H1 (cell line): ENCODE measurements around the gene SPEN. TPM values are rescaled to one million over a fixed set of nuclear protein-coding genes. Genes with fewer than 3 reads are reported as not detected.

Experiments used
- CTCF ChIA-PET: fragments of 300-600 bp; sonication (Branson Sonifier 250); formaldehyde crosslinking; loops from one replicate; lab custom pipeline; 2021; ENCODE audit not compliant: partially characterized antibody; lab: Charles Lee
- POLR2A ChIA-PET: fragments of 300-600 bp; sonication (Branson Sonifier 250); formaldehyde crosslinking; loops from one replicate; lab custom pipeline; 2021; ENCODE audit warnings: inconsistent platforms; ENCODE audit not compliant: partially characterized antibody; lab: Charles Lee
- DNase-seq, 2 experiments: peaks; one replicate each; pipeline versions ENCODE4 v3.0.0 to v3.0.0-alpha.2; 2010 to 2022; ENCODE audit warnings: low spot score in 2 of 2, low read depth in 1 of 2, mixed read lengths in 1 of 2
- FAIRE-seq: peaks from 2 replicates; lab custom pipeline; 2011; peaks lifted over from hg19 to GRCh38; lab: Jason Lieb, UNC
- H2AFZ ChIP-seq: 2 replicates; pipeline ENCODE4 v1.8.1; 2012; ENCODE audit warnings: low read length, inconsistent platforms
- H2AK5ac ChIP-seq: 2 replicates; pipeline ENCODE4 v1.6.1; 2013; ENCODE audit warnings: low read depth, low read length
- H2BK120ac ChIP-seq: replicated peaks from 2 replicates; pipeline ENCODE3; 2013; ENCODE audit warnings: low read depth, low read length, inconsistent platforms
- H2BK12ac ChIP-seq: 2 replicates; pipeline ENCODE4 v1.6.1; 2013; ENCODE audit warnings: low read depth, low read length
- H2BK15ac ChIP-seq: 2 replicates; pipeline ENCODE4 v1.6.1; 2013; ENCODE audit warnings: low read length
- H2BK20ac ChIP-seq: 2 replicates; pipeline ENCODE4 v1.6.1; 2013; ENCODE audit warnings: low read length
- H2BK5ac ChIP-seq: 2 replicates; pipeline ENCODE4 v1.6.1; 2013; ENCODE audit warnings: low read depth, low read length
- H3K14ac ChIP-seq: 2 replicates; pipeline ENCODE4 v1.6.1; 2013; ENCODE audit warnings: inconsistent platforms; ENCODE audit not compliant: insufficient read length
- H3K18ac ChIP-seq: 2 replicates; pipeline ENCODE4 v1.6.1; 2013; ENCODE audit warnings: low read length; ENCODE audit errors: extremely low read depth
- H3K23ac ChIP-seq: 2 replicates; pipeline ENCODE4 v1.6.1; 2013; ENCODE audit warnings: inconsistent platforms; ENCODE audit not compliant: insufficient read length
- H3K23me2 ChIP-seq: 2 replicates; pipeline ENCODE4 v1.6.1; 2013; ENCODE audit warnings: low read depth, low read length
- H3K27ac ChIP-seq: 2 replicates; pipeline ENCODE4 v1.6.1; 2011; ENCODE audit warnings: low read depth, low read length, inconsistent platforms
- H3K27me3 ChIP-seq, 4 experiments: replicated peaks in 1 of 4; 1 replicate in 1 of 4; 2 replicates in 3 of 4; pipeline versions ENCODE4 v1.6.1 to v1.8.1; 2011 to 2013; ENCODE audit warnings: low read length in 3 of 4, mild to moderate bottlenecking in 3 of 4, inconsistent platforms in 2 of 4, mixed read lengths in 2 of 4, moderate library complexity in 1 of 4; ENCODE audit not compliant: control insufficient read depth in 3 of 4, insufficient read depth in 3 of 4; ENCODE audit errors: extremely low read depth in 1 of 4
- H3K36me3 ChIP-seq, 4 experiments: 2 replicates each; pipeline versions ENCODE4 v1.6.1 to v1.8.1; 2011 to 2013; ENCODE audit warnings: mild to moderate bottlenecking in 4 of 4, low read length in 3 of 4, moderate library complexity in 2 of 4, control low read depth in 1 of 4, inconsistent platforms in 1 of 4; ENCODE audit not compliant: insufficient read depth in 4 of 4, control insufficient read depth in 2 of 4
- H3K4ac ChIP-seq: replicated peaks from 2 replicates; pipeline ENCODE3; 2013; ENCODE audit warnings: low read length, low read depth, mixed read lengths, inconsistent platforms; ENCODE audit not compliant: insufficient read length
- H3K4me1 ChIP-seq, 4 experiments: replicated peaks in 1 of 4; 1 replicate in 1 of 4; 2 replicates in 3 of 4; pipeline versions ENCODE4 v1.6.1 to v1.8.1; 2011 to 2013; ENCODE audit warnings: low read length in 3 of 4, inconsistent platforms in 2 of 4, mixed read lengths in 1 of 4; ENCODE audit not compliant: insufficient read depth in 4 of 4, control insufficient read depth in 3 of 4
- H3K4me2 ChIP-seq, 2 experiments: 2 replicates each; pipeline versions ENCODE4 v1.6.1 to v1.8.1; 2011 to 2013; ENCODE audit warnings: low read depth in 2 of 2, low read length in 2 of 2, control low read depth in 1 of 2, inconsistent platforms in 1 of 2, mild to moderate bottlenecking in 1 of 2; ENCODE audit not compliant: insufficient read depth in 1 of 2
- H3K4me3 ChIP-seq, 4 experiments: fragments of 200-600, 300-600 bp in 1 of 4; sonication (generic), shearing (Covaris generic), sonication (Bioruptor Twin) in 1 of 4; 2 replicates each; pipeline versions ENCODE4 v1.5.1 to v1.8.1; 2011 to 2016; ENCODE audit warnings: low read length in 4 of 4, low read depth in 3 of 4, control low read depth in 2 of 4, inconsistent platforms in 2 of 4, mild to moderate bottlenecking in 2 of 4, mixed read lengths in 1 of 4, moderate library complexity in 1 of 4; ENCODE audit not compliant: insufficient read depth in 2 of 4; ENCODE audit errors: extremely low read depth in 1 of 4
- H3K56ac ChIP-seq: replicated peaks from 2 replicates; pipeline ENCODE3; 2013; ENCODE audit warnings: low read depth, mild to moderate bottlenecking, mixed read lengths, low read length, inconsistent platforms; ENCODE audit not compliant: insufficient read length
- H3K79me1 ChIP-seq: 2 replicates; pipeline ENCODE4 v1.6.1; 2013; ENCODE audit warnings: low read depth, low read length, control low read depth
- H3K79me2 ChIP-seq, 2 experiments: 2 replicates each; pipeline versions ENCODE4 v1.6.1 to v1.8.1; 2012 to 2013; ENCODE audit warnings: low read length in 2 of 2, mild to moderate bottlenecking in 2 of 2, inconsistent platforms in 1 of 2; ENCODE audit not compliant: insufficient read depth in 2 of 2, control insufficient read depth in 1 of 2
- H3K9ac ChIP-seq, 4 experiments: replicated peaks in 1 of 4; 1 replicate in 1 of 4; 2 replicates in 3 of 4; pipeline versions ENCODE4 v1.6.1 to v1.8.1; 2011 to 2013; ENCODE audit warnings: low read depth in 3 of 4, low read length in 3 of 4, control low read depth in 2 of 4, mild to moderate bottlenecking in 2 of 4, moderate library complexity in 2 of 4, inconsistent platforms in 1 of 4; ENCODE audit errors: extremely low read depth in 1 of 4
- H3K9me3 ChIP-seq, 2 experiments: 2 replicates each; pipeline versions ENCODE4 v1.6.1 to v1.8.1; 2012 to 2013; ENCODE audit warnings: mild to moderate bottlenecking in 2 of 2, moderate library complexity in 2 of 2, control low read depth in 1 of 2, inconsistent platforms in 1 of 2, low read depth in 1 of 2, low read length in 1 of 2, mixed read lengths in 1 of 2; ENCODE audit not compliant: insufficient read depth in 2 of 2
- H4K20me1 ChIP-seq, 2 experiments: replicated peaks in 1 of 2; 2 replicates each; pipeline versions ENCODE3 to v1.8.1; 2011 to 2013; ENCODE audit warnings: inconsistent platforms in 2 of 2, low read length in 2 of 2, mild to moderate bottlenecking in 1 of 2; ENCODE audit not compliant: insufficient read depth in 2 of 2, control insufficient read depth in 1 of 2
- H4K5ac ChIP-seq: 2 replicates; pipeline ENCODE4 v1.6.1; 2013; ENCODE audit warnings: low read length, low read depth, mixed read lengths, inconsistent platforms; ENCODE audit not compliant: insufficient read length
- H4K8ac ChIP-seq: 2 replicates; pipeline ENCODE4 v1.8.0; 2013; ENCODE audit warnings: mild to moderate bottlenecking, moderate library complexity, low read length, inconsistent platforms; ENCODE audit not compliant: insufficient read depth; ENCODE audit errors: extremely low read depth
- H4K91ac ChIP-seq: replicated peaks from 2 replicates; pipeline ENCODE3; 2013; ENCODE audit warnings: low read length, mixed read lengths, inconsistent platforms; ENCODE audit not compliant: insufficient read length
- BACH1 ChIP-seq: IDR thresholded peaks from 2 replicates; pipeline ENCODE4 v1.6.1; 2012; ENCODE audit warnings: low read length, improper control_type of control experiment
- BCL11A ChIP-seq, 2 experiments: IDR thresholded peaks; one replicate each; pipeline ENCODE4 v1.6.1; 2011; ENCODE audit warnings: low read depth in 2 of 2, low read length in 2 of 2, mild to moderate bottlenecking in 2 of 2
- CEBPB ChIP-seq: IDR thresholded peaks from 2 replicates; pipeline ENCODE4 v1.6.1; 2012; ENCODE audit warnings: low read depth, low read length
- CHD1 ChIP-seq: IDR thresholded peaks from 2 replicates; pipeline ENCODE4 v1.6.1; 2012; ENCODE audit warnings: low read depth, low read length, improper control_type of control experiment
- KDM1A ChIP-seq: fragments of 200-600, 300-600 bp; sonication (generic); IDR thresholded peaks from 2 replicates; pipeline ENCODE4 v1.7.1; 2016; ENCODE audit warnings: mild to moderate bottlenecking, low read length, borderline replicate concordance
- KDM5A ChIP-seq: fragments of 200-600 bp; IDR thresholded peaks from 2 replicates; pipeline ENCODE4 v1.7.1; 2012; ENCODE audit warnings: mild to moderate bottlenecking, low read length, inconsistent platforms, mixed read lengths
- MAX ChIP-seq: IDR thresholded peaks from 2 replicates; pipeline ENCODE4 v1.6.1; 2012; ENCODE audit warnings: inconsistent platforms
- NANOG ChIP-seq: IDR thresholded peaks from 2 replicates; pipeline ENCODE4 v1.6.1; 2011; ENCODE audit warnings: low read length, low read depth, mild to moderate bottlenecking, inconsistent platforms; ENCODE audit not compliant: insufficient read depth, poor library complexity, severe bottlenecking
- PHF8 ChIP-seq: fragments of 200-600 bp; sonication (generic); conservative IDR thresholded peaks from 2 replicates; pipeline ENCODE4 v1.7.1; 2012; ENCODE audit warnings: low read depth, mild to moderate bottlenecking, inconsistent platforms, low read length, moderate library complexity
- RNF2 ChIP-seq: fragments of 200-900, 300-1000 bp; sonication (generic); IDR thresholded peaks from 2 replicates; pipeline ENCODE4 v1.7.1; 2016; ENCODE audit warnings: borderline replicate concordance, low read depth, mild to moderate bottlenecking, antibody characterized with exemption, low read length; ENCODE audit not compliant: poor library complexity, severe bottlenecking; ENCODE audit errors: missing control alignments
- SIN3A ChIP-seq, 2 experiments: IDR thresholded peaks in 1 of 2; conservative IDR thresholded peaks in 1 of 2; 2 replicates each; pipeline ENCODE4 v1.6.1; 2011 to 2012; ENCODE audit warnings: low read length in 2 of 2, improper control_type of control experiment in 1 of 2, low read depth in 1 of 2, mild to moderate bottlenecking in 1 of 2
- SP2 ChIP-seq: IDR thresholded peaks from 2 replicates; pipeline ENCODE4 v1.6.1; 2012; ENCODE audit warnings: mild to moderate bottlenecking, low read length, inconsistent platforms
- TAF7 ChIP-seq: optimal IDR thresholded peaks from 2 replicates; pipeline ENCODE3; 2011; ENCODE audit warnings: low read depth, mild to moderate bottlenecking, inconsistent platforms, low read length, moderate library complexity, borderline replicate concordance
- TBP ChIP-seq: IDR thresholded peaks from 2 replicates; pipeline ENCODE4 v1.6.1; 2011; ENCODE audit warnings: low read depth, low read length, improper control_type of control experiment
- WGBS, 2 experiments: shearing (Covaris generic) in 1 of 2; methylation state at CpG; one replicate each; pipeline versions ENCODE4 v1.1.6 to v1.1.7; 2013 to 2015; ENCODE audit warnings: low lambda C conversion rate in 2 of 2, mixed read lengths in 2 of 2, inconsistent platforms in 1 of 2, low coverage in 1 of 2, missing lambda C conversion rate in 1 of 2; ENCODE audit not compliant: insufficient replicate concordance in 2 of 2, insufficient coverage in 1 of 2, insufficient read length in 1 of 2; ENCODE audit errors: extremely low coverage in 1 of 2, missing lambda C conversion rate in 1 of 2; 5-methylcytosine and 5-hydroxymethylcytosine counted together
- polyA plus RNA-seq, 7 experiments: library from polyadenylated mRNA; depleted of rRNA in 3 of 7; stranded (reverse) in 5 of 7; unstranded in 2 of 7; fragments of >200 nt in 5 of 7; fragments of 200-250 nt in 2 of 7; gene quantifications; 1 replicate in 5 of 7; 2 replicates in 1 of 7; 4 replicates in 1 of 7; pipeline versions ENCODE4 v1.2.1 to v1.2.3, GENCODE V29; 2011 to 2013; ENCODE audit warnings: missing spikeins in 2 of 7, mixed read lengths in 2 of 7
- total RNA-seq: library from RNA; stranded (reverse); fragmentation: NEBNext Ultra II Directional; extraction: Animal tissue kit (Norgen Biotek cat#: 25700); gene quantifications from 2 replicates; pipeline ENCODE4 v1.2.1, GENCODE V29; 2021

Gene SPEN
- total and polyA plus RNA-seq, 2 of the 8 experiments (the other 6 are each of a cell fraction or from before 2014, with no cell fraction given) = 12.5 to 52.1 TPM

GRCh38 chr1:15883326-15883725 lies 35.8 kb downstream of the SPEN start:
- Histone ChIP-seq H3K9me3 (no peaks in the 10 kb centered on the region), H3K9ac (no peak overlapping the region), H3K56ac (no peak overlapping the region), H3K4me2 (no peak overlapping the region), H3K23ac (no peak overlapping the region), H3K79me1 (peaks cover 8% of the 10 kb centered on the region; the same call in 1 of the 2 replicates), H4K5ac (no peak overlapping the region), H3K27me3 (no peaks in the 10 kb centered on the region), H4K91ac (no peak overlapping the region), H4K8ac (no peak overlapping the region), H3K36me3 (no peaks in the 10 kb centered on the region), H3K4ac (no peak overlapping the region), H3K14ac (no peak overlapping the region), H2BK20ac (no peak overlapping the region), H2BK120ac (no peak overlapping the region), H3K4me3 (no peak overlapping the region), H2BK5ac (no peak overlapping the region), H2AK5ac (no peak overlapping the region), H3K79me2 (peaks cover 7 to 93% of the 10 kb centered on the region in 2 experiments), H2BK15ac (no peak overlapping the region), H2BK12ac (no peak overlapping the region), H2AFZ (no peak overlapping the region), H3K18ac (no peak overlapping the region), H4K20me1 (peaks cover 2 to 8% of the 10 kb centered on the region in 2 experiments), H3K27ac (no peak overlapping the region), H3K23me2 (no peaks in the 10 kb centered on the region), H3K4me1 (peaks cover 0 to 9% (median 2%) of the 10 kb centered on the region in 4 experiments; a peak in 5 of 7 replicates)
- POLR2A ChIA-PET = interaction anchor here (0.6 to 1.3 kb wide), 5 partner anchors 9 to 123 kb away, joined by 3 to 4 read pairs (median 3); no protein-coding TSS in a partner anchor
- CTCF ChIA-PET = interaction anchor here (0.6 to 0.9 kb wide), 4 partner anchors 12 to 78 kb away, joined by 3 to 5 read pairs (median 3); no protein-coding TSS in a partner anchor
- no peak for DNase-seq
- no peak for TF ChIP-seq BACH1
- TF ChIP-seq TBP = no peak
- no peak for TF ChIP-seq BCL11A (IDR thresholded peaks at IDR 0.05; ENCODE audit: low read depth in 2 of 2, low read length in 2 of 2)
- TF ChIP-seq TAF7 = no peak
- no peak for TF ChIP-seq MAX
- TF ChIP-seq SP2 = no peak
- no peak for TF ChIP-seq KDM1A
- no peak for TF ChIP-seq PHF8
- no peak for TF ChIP-seq RNF2
- no peak for TF ChIP-seq NANOG
- no peak for TF ChIP-seq SIN3A (conservative IDR thresholded peaks at IDR 0.05 in 1 of 2, IDR thresholded peaks at IDR 0.05 in 1 of 2; ENCODE audit: low read depth in 1 of 2, low read length in 2 of 2)
- no peak for TF ChIP-seq CHD1
- no peak for TF ChIP-seq CEBPB
- TF ChIP-seq KDM5A = no peak
- no peak for FAIRE-seq
- WGBS, 2 experiments = 90% methylated on average over 6 of the region's 6 CpGs; no CpG with 5 or more reads in 1 of the 2 experiments
